GM12878 (cell line): ENCODE measurements around the gene DCAF15. TPM values are rescaled to one million over a fixed set of nuclear protein-coding genes. Genes with fewer than 3 reads are reported as not detected.

Source experiments
- ATAC-seq: fragments of 200-7000 bp; cut with Tn5 transposase; 3 replicates; pipeline ENCODE4 v1.9.1; 2020; ENCODE audit warnings: mild to moderate bottlenecking, moderate library complexity
- BruUV-seq: library from RNA; stranded (reverse); fragments of 400-500 nt; replicated peaks from 2 replicates; lab custom pipeline; 2021; lab: Mats Ljungman, UMichigan
- CTCF ChIA-PET: fragments of 300-600 bp; sonication (Branson Sonifier 250); formaldehyde crosslinking; extraction: SDS; loops from one replicate; lab custom pipeline; 2021; ENCODE audit warnings: inconsistent platforms; lab: Yijun Ruan, JAX
- POLR2A ChIA-PET: fragments of 350-600 bp; formaldehyde crosslinking; extraction: SDS; loops from one replicate; lab custom pipeline; 2021; ENCODE audit warnings: inconsistent platforms; lab: Charles Lee
- RAD21 ChIA-PET: fragments of 300-600 bp; sonication (Branson Sonifier 250); formaldehyde crosslinking; loops from one replicate; lab custom pipeline; 2023; ENCODE audit warnings: antibody characterized with exemption; ENCODE audit not compliant: unreplicated experiment; lab: Charles Lee
- SMC1A ChIA-PET: fragments of 300-600 bp; sonication (Branson Sonifier 250); formaldehyde crosslinking; loops from one replicate; lab custom pipeline; 2023; ENCODE audit not compliant: unreplicated experiment, uncharacterized antibody; lab: Charles Lee
- DNase-seq: peaks from one replicate; pipeline ENCODE4 v3.0.0-alpha.2; 2011; ENCODE audit warnings: low read depth, low spot score
- FAIRE-seq: peaks from 3 replicates; lab custom pipeline; 2011; peaks lifted over from hg19 to GRCh38; lab: Jason Lieb, UNC
- H2AFZ ChIP-seq: 2 replicates; pipeline ENCODE4 v1.6.0; 2011; ENCODE audit warnings: low read depth, low read length, control low read depth; ENCODE audit not compliant: control insufficient read depth
- H3K27ac ChIP-seq: 2 replicates; pipeline ENCODE4 v1.5.1; 2011; ENCODE audit warnings: control low read depth; ENCODE audit not compliant: control insufficient read depth, insufficient read depth
- H3K27me3 ChIP-seq, 2 experiments: replicated peaks in 1 of 2; 2 replicates each; pipeline versions ENCODE4 v1.6.0 to v1.6.1; 2011; ENCODE audit warnings: low read length in 1 of 2; ENCODE audit not compliant: control insufficient read depth in 2 of 2, insufficient read depth in 2 of 2
- H3K36me3 ChIP-seq, 2 experiments: 2 replicates each; pipeline ENCODE4 v1.5.1; 2011; ENCODE audit warnings: low read length in 1 of 2; ENCODE audit not compliant: control insufficient read depth in 2 of 2, insufficient read depth in 2 of 2
- H3K4me1 ChIP-seq: 2 replicates; pipeline ENCODE4 v1.6.1; 2011; ENCODE audit warnings: mild to moderate bottlenecking, low read length, moderate library complexity, mixed read lengths; ENCODE audit not compliant: control insufficient read depth, insufficient read depth
- H3K4me2 ChIP-seq: 2 replicates; pipeline ENCODE4 v1.6.0; 2011; ENCODE audit warnings: control low read depth; ENCODE audit not compliant: control insufficient read depth, insufficient read depth
- H3K4me3 ChIP-seq: fragments of 200-600 bp; sonication (generic); 2 replicates; pipeline ENCODE4 v1.5.1; 2016
- H3K79me2 ChIP-seq: 2 replicates; pipeline ENCODE4 v1.6.0; 2011; ENCODE audit warnings: low read length; ENCODE audit not compliant: control insufficient read depth, insufficient read depth
- H3K9ac ChIP-seq: 2 replicates; pipeline ENCODE4 v1.8.0; 2011; ENCODE audit warnings: low read length, control low read depth, mixed read lengths; ENCODE audit not compliant: control insufficient read depth, insufficient read depth
- H3K9me3 ChIP-seq: replicated peaks from 3 replicates; pipeline ENCODE4 v1.5.1; 2011; ENCODE audit warnings: mild to moderate bottlenecking, low read length; ENCODE audit not compliant: control insufficient read depth, insufficient read depth
- H4K20me1 ChIP-seq: 2 replicates; pipeline ENCODE4 v1.6.0; 2011; ENCODE audit not compliant: control insufficient read depth, insufficient read depth
- ASH2L ChIP-seq: fragments of 300-600, 200-600 bp; sonication (generic); IDR thresholded peaks from 2 replicates; pipeline ENCODE4 v1.6.1; 2017; ENCODE audit warnings: low read depth, mild to moderate bottlenecking, borderline replicate concordance
- CBX3 ChIP-seq: fragments of 200-600 bp; sonication (generic); IDR thresholded peaks from 2 replicates; pipeline ENCODE4 v1.6.1; 2016; ENCODE audit warnings: low read depth, borderline replicate concordance
- FOS ChIP-seq: IDR thresholded peaks from 3 replicates; pipeline ENCODE4 v1.6.1; 2011; ENCODE audit warnings: borderline replicate concordance; ENCODE audit not compliant: insufficient read length; ENCODE audit errors: extremely low read depth
- NRF1 ChIP-seq: conservative IDR thresholded peaks from 2 replicates; pipeline ENCODE4 v1.6.1; 2011; ENCODE audit warnings: mild to moderate bottlenecking, low read depth, low read length, improper control_type of control experiment
- PRDM15 ChIP-seq: fragments of 450-650 bp; formaldehyde crosslinking; IDR thresholded peaks from 2 replicates; pipeline ENCODE4 v1.4.0; 2020; ENCODE audit warnings: mild to moderate bottlenecking, moderate library complexity
- SIN3A ChIP-seq: IDR thresholded peaks from 2 replicates; pipeline ENCODE4 v1.6.1; 2012; ENCODE audit warnings: low read depth, low read length, improper control_type of control experiment
- ZNF592 ChIP-seq: fragments of 450-650 bp; IDR thresholded peaks from 2 replicates; pipeline ENCODE4 v1.6.1; 2017; ENCODE audit warnings: mild to moderate bottlenecking, moderate library complexity
- ZSCAN29 ChIP-seq: fragments of 450-650 bp; IDR thresholded peaks from 2 replicates; pipeline ENCODE4 v1.6.1; 2017; ENCODE audit warnings: mild to moderate bottlenecking, moderate library complexity
- WGBS: methylation state at CpG from one replicate; pipeline ENCODE4 v1.1.6; 2016; ENCODE audit warnings: low lambda C conversion rate; ENCODE audit not compliant: insufficient replicate concordance, insufficient coverage; ENCODE audit errors: missing lambda C conversion rate; 5-methylcytosine and 5-hydroxymethylcytosine counted together
- in situ Hi-C: fragments of 300-500 bp; cut with MboI; formaldehyde crosslinking; loops from 9 replicates; pipeline ENCODE4 v1.14.3; 2018; ENCODE audit warnings: mixed read lengths
- intact Hi-C: fragments of 100-400 bp; cut with micrococcal nuclease; formaldehyde crosslinking; loops from one replicate; pipeline ENCODE4 v1.14.2; 2022; ENCODE audit not compliant: unreplicated experiment
- polyA plus RNA-seq, 11 experiments: library from polyadenylated mRNA; depleted of rRNA in 4 of 11; unstranded in 6 of 11; stranded (reverse) in 5 of 11; fragments of >200 nt; fragmentation: Nextera tagmentation in 4 of 11; fragmentation: Illumina TruSeq in 1 of 11; extraction: Ambion mirVana in 4 of 11; extraction: Trizol in 1 of 11; gene quantifications; 1 replicate in 1 of 11; 2 replicates in 10 of 11; pipeline versions ENCODE4 v1.2.1 to v1.2.3, GENCODE V29; 2011 to 2016; ENCODE audit warnings: inconsistent platforms in 2 of 11, missing spikeins in 2 of 11, low read depth in 1 of 11
- total RNA-seq, 4 experiments: library from RNA; depleted of rRNA in 3 of 4; stranded (reverse); fragments of >200 nt in 3 of 4; fragmentation: Illumina TruSeq in 1 of 4; extraction: Trizol in 1 of 4; gene quantifications; 2 replicates each; pipeline versions ENCODE4 v1.2.1 to v1.2.3, GENCODE V29; 2013 to 2021

Gene DCAF15
- total and polyA plus RNA-seq, 10 of the 15 experiments (the other 5 are each of a cell fraction or from before 2014, with no cell fraction given), result 0.16 to 63.4 (median 26.6) TPM

GRCh38 chr19:13995878-13996765 is 43.8 kb downstream of the DCAF15 start:
- DNase-seq, result no peak
- intact Hi-C loops, result no loop called here

More at GRCh38 chr19:13995878-13996765, 43.8 kb downstream of the DCAF15 start:
- Histone ChIP-seq H3K9ac (no peak overlapping the region), H4K20me1 (no peaks in the 10 kb centered on the region), H3K27ac (no peak overlapping the region), H3K4me2 (no peak overlapping the region), H3K4me1 (0 out of 2 replicates have a peak, but pooled peaks cover 4% of the 10 kb centered on the region), H2AFZ (no peak overlapping the region), H3K27me3 (no peaks in the 10 kb centered on the region), H3K4me3 (no peak overlapping the region), H3K79me2 (no peaks in the 10 kb centered on the region; the same call in 1 of the 2 replicates), H3K36me3 (peaks cover 0 to 3% of the 10 kb centered on the region in 2 experiments; a peak in 3 of 4 replicates), H3K9me3 (peaks cover 5% of the 10 kb centered on the region; the same call in 2 of the 3 replicates)
- RAD21 ChIA-PET, result interaction anchor here (1.1 kb wide), 1 partner anchor 8 kb away, joined by 3 read pairs; no protein-coding TSS in a partner anchor
- CTCF ChIA-PET, result interaction anchor here (1.6 kb wide), 1 partner anchor 93 kb away, joined by 5 read pairs; no protein-coding TSS in a partner anchor
- SMC1A ChIA-PET, result interaction anchor here (0.8 kb wide), 1 partner anchor 8 kb away, joined by 3 read pairs; no protein-coding TSS in a partner anchor
- WGBS, result 91% methylated on average over 13 of the region's 14 CpGs
- POLR2A ChIA-PET, result interaction anchor here (0.6 kb wide), 1 partner anchor 637 kb away, joined by 3 read pairs; no protein-coding TSS in a partner anchor
- no TSS peak for BruUV-seq
- TF ChIP-seq NRF1 (no peak), ZSCAN29 (no peak), SIN3A (no peak), CBX3 (no peak), ASH2L (no peak), ZNF592 (no peak), PRDM15 (CRISPR knock-in tag) (no peak), FOS (no peak)
- FAIRE-seq (no peak), ATAC-seq (no peak)
- in situ Hi-C loops, result no loop called here
